ENCODE measurements around the gene PLD1.

DNA sequence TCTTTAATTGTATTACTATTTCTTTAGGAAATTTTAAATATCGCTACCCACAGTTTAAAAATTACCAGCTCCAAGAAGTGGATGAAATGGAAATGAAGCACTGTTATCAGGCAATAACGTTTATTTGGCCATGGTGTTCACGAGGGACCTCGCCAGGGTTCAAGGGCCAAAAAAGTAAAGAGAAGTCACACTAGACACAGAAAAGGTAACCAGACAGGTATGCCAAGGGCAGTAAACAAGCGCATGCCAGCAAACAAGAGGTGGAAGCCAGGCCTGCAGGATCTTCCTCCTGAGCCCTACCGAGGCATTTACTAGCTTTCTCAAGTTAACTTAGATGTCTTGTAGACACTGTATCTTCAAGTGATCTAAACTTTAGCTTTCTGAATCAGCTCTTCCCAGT lies 113.5 kb downstream of the PLD1 start:
- TF ChIP-seq POLR2A (IDR thresholded peaks at IDR 0.05; ENCODE audit: extremely low read depth, insufficient read length) (no peak), MYC (IDR thresholded peaks at IDR 0.05; ENCODE audit: low read depth, low read length) (no peak)
- TF ChIP-seq, protein P1, sequence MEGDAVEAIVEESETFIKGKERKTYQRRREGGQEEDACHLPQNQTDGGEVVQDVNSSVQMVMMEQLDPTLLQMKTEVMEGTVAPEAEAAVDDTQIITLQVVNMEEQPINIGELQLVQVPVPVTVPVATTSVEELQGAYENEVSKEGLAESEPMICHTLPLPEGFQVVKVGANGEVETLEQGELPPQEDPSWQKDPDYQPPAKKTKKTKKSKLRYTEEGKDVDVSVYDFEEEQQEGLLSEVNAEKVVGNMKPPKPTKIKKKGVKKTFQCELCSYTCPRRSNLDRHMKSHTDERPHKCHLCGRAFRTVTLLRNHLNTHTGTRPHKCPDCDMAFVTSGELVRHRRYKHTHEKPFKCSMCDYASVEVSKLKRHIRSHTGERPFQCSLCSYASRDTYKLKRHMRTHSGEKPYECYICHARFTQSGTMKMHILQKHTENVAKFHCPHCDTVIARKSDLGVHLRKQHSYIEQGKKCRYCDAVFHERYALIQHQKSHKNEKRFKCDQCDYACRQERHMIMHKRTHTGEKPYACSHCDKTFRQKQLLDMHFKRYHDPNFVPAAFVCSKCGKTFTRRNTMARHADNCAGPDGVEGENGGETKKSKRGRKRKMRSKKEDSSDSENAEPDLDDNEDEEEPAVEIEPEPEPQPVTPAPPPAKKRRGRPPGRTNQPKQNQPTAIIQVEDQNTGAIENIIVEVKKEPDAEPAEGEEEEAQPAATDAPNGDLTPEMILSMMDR (IDR thresholded peaks at IDR 0.05; ENCODE audit: low read depth, low read length), result no peak

Data from NB4 (cell line).